Astrocyte (in vitro differentiated cells and primary cell): ENCODE measurements around the gene MRGPRF.

Experiments
- CTCF ChIP-seq: IDR thresholded peaks from 2 replicates; pipeline ENCODE4 v1.5.1; 2011; ENCODE audit warnings: low read depth, mild to moderate bottlenecking, inconsistent platforms, low read length, moderate library complexity; ENCODE audit not compliant: insufficient read depth
- EZH2 ChIP-seq: IDR thresholded peaks from 2 replicates; pipeline ENCODE4 v1.6.1; 2012; ENCODE audit warnings: mild to moderate bottlenecking, low read length, inconsistent platforms; ENCODE audit not compliant: insufficient read depth

- TF ChIP-seq CTCF, result no peak
- TF ChIP-seq EZH2, result no peak
Observed at GRCh38 chr11:69014084-69014851, 1.2 kb upstream of the MRGPRF start.
